Keratinocyte (primary cell): ENCODE data around the gene GYS2.

Source experiments
- EZH2 ChIP-seq: IDR thresholded peaks from one replicate; pipeline ENCODE4 v1.6.1; 2012; ENCODE audit warnings: inconsistent platforms, mild to moderate bottlenecking, low read length, moderate library complexity
- TF ChIP-seq, protein P1 (sequence below), 3 experiments: IDR thresholded peaks in 1 of 3; conservative IDR thresholded peaks in 1 of 3; optimal IDR thresholded peaks in 1 of 3; 2 replicates in 2 of 3; 3 replicates in 1 of 3; pipeline versions ENCODE3 to v1.5.1; 2011; ENCODE audit warnings: low read length in 3 of 3, mild to moderate bottlenecking in 3 of 3, moderate library complexity in 2 of 3, control low read depth in 1 of 3, inconsistent platforms in 1 of 3; ENCODE audit not compliant: insufficient read depth in 2 of 3; ENCODE audit errors: extremely low read depth in 1 of 3

- TF ChIP-seq, protein P1, sequence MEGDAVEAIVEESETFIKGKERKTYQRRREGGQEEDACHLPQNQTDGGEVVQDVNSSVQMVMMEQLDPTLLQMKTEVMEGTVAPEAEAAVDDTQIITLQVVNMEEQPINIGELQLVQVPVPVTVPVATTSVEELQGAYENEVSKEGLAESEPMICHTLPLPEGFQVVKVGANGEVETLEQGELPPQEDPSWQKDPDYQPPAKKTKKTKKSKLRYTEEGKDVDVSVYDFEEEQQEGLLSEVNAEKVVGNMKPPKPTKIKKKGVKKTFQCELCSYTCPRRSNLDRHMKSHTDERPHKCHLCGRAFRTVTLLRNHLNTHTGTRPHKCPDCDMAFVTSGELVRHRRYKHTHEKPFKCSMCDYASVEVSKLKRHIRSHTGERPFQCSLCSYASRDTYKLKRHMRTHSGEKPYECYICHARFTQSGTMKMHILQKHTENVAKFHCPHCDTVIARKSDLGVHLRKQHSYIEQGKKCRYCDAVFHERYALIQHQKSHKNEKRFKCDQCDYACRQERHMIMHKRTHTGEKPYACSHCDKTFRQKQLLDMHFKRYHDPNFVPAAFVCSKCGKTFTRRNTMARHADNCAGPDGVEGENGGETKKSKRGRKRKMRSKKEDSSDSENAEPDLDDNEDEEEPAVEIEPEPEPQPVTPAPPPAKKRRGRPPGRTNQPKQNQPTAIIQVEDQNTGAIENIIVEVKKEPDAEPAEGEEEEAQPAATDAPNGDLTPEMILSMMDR (optimal IDR thresholded peaks at IDR 0.05 in 1 of 3, IDR thresholded peaks at IDR 0.05 in 1 of 3, conservative IDR thresholded peaks at IDR 0.05 in 1 of 3; ENCODE audit: extremely low read depth in 1 of 3, insufficient read depth in 2 of 3, low read length in 3 of 3), result no peak
- TF ChIP-seq EZH2, result no peak
Measured at GRCh38 chr12:21526053-21526452, 78.6 kb downstream of the GYS2 start, which contains the start of gene SPX.
